Medulla oblongata (tissue), 1 donor: ENCODE data around the gene KRTAP13-1.
A peak's percentile ranks its signal among the peaks of the same experiment; 100 is the strongest.

Experiments
- DNase-seq: peaks from one replicate; pipeline ENCODE4 v3.0.0-alpha.2; 2015; ENCODE audit errors: extremely low spot score

The KRTAP13-1 gene, protein sequence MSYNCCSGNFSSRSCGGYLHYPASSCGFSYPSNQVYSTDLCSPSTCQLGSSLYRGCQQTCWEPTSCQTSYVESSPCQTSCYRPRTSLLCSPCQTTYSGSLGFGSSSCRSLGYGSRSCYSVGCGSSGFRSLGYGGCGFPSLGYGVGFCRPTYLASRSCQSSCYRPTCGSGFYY

DNA sequence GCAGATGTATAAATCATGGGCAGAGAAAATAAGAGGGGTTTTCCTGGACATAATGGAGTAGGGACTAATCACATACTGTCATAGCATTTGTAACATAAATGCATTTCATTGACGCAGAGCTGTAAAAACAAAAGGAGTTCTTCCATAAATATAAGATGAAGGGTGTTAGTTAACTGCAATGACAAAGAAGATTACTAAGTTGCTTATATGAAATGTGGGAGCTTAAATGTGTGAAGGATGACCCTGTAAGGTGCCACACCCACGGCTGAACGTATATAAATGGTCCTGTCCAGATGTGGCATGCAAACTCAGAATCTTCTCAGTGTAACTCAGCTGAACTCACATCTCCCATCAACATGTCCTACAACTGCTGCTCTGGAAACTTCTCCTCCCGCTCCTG lies at the start of gene KRTAP13-1:
KRTAP13-1 (plus strand) TSS at position 301 of the 400 bp plus-strand sequence; CDS start at position 357, 56 bp downstream.
- DNase-seq = no peak

DNA sequence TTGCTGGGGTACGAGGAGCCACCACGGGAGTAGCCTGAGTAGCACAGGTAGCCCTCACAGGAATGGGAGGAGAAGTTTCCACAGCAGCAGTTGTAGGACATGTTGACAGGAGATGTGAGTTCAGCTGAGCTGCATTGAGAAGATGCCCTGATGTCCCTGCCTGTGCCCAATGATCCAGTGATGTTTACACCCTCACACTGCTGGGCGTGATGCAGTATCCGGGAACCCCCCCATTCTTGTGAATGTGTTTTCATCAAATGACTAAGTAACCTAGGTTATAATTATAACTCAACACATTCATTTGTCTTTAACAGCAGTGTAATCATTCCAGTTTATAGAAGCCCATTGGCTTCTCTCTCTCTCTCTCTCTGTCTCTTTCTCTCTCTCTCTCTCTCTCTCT lies 47.3 kb upstream of the KRTAP13-1 start, which contains the start of gene KRTAP23-1:
KRTAP23-1 (minus strand) TSS at position 101 of the 400 bp plus-strand sequence; CDS start at position 101, 0 bp downstream.
- DNase-seq = no peak

- no peak for DNase-seq
These were observed 46.3 kb upstream of the KRTAP13-1 start for GRCh38 chr21:30349572-30349971.

DNA sequence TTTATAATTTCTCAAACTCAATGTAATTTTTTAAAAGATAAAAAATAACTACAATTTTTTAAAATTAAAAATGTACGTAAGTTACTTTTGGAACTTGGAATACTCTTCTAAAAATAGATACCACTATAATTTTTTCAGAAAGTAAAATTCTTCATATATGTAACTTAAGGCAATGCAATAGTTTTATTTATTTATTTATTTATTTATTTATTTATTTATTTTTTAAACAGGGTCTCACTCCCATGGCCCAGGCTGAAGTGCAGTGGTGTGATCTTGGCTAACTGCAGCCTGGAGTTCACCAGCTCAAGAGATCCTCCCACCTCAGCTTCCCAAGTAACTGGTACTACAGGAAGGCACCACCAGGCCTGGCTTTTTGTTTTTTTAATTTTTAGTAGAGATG lies 44.3 kb upstream of the KRTAP13-1 start:
- DNase-seq = no peak

DNA sequence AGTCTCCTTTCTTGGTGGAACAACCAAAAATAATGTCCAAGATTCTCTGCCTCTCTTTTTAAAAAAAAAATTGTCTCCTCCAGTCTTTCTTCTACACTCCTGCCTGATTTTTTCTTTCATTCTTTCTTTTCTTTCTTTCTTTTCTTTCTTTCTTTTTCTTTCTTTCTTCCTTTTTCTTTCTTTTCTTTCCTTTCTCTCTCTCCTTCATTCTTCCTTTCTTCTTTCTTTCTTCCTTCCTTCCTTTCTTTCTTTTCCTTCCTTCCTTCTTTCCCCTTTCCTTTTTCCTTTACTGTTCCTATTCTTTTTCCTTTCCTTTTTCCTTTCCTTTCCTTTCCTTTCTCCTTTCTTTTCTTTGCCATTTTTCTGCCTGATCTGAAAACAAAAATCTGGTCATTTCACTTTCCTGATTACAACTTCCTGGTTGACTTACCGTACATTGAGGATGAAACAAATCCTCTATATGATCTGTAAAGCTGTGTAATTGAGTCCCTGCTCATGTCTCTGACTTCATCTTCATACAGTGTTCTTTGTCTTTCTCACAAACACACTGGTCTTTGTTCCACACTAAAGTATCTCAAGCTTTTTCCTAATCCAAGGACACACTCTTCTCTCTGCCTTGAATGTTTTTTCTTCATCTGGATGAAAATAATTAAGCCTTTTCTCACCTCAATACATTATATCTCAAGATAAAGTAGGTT lies 41.4 kb upstream of the KRTAP13-1 start:
- peak; percentile 8 for DNase-seq

- no peak for DNase-seq
These were observed 39.9 kb upstream of the KRTAP13-1 start for GRCh38 chr21:30355906-30356305.

DNA sequence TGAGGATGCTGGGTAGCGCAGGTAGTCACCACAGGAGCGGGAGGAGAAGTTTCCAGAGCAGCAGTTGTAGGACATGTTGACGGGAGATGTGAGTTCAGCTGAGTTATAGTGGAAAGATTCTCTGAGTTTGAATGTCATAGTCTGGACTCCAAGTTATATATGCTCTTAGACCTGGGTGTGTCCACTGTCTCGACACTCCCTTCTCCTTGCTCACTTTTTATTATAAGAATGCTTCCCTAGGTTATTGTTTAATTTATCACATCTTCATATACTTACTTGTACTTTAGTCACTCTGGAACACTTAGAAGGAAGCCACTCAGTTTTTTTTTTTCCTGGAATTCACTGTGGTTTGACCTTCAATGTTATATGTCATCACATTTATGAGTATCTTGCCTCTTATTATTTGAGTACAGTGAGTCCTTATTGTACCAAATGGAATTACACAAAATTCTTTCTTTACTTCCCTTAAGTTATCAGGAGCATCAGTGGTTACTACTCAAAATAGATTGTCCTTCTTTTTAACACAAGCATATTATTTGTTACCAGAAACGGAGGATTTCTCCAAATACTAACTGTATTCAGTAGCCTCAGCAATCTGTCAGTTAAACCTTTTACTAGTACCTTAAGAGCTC lies 23.6 kb upstream of the KRTAP13-1 start, which contains the start of gene KRTAP13-2:
KRTAP13-2 (minus strand) TSS at position 133 of the 632 bp plus-strand sequence; CDS start at position 75, 58 bp downstream.
- no peak for DNase-seq

- DNase-seq = no peak
These were observed 13.6 kb upstream of the KRTAP13-1 start for GRCh38 chr21:30382201-30382600.

DNA sequence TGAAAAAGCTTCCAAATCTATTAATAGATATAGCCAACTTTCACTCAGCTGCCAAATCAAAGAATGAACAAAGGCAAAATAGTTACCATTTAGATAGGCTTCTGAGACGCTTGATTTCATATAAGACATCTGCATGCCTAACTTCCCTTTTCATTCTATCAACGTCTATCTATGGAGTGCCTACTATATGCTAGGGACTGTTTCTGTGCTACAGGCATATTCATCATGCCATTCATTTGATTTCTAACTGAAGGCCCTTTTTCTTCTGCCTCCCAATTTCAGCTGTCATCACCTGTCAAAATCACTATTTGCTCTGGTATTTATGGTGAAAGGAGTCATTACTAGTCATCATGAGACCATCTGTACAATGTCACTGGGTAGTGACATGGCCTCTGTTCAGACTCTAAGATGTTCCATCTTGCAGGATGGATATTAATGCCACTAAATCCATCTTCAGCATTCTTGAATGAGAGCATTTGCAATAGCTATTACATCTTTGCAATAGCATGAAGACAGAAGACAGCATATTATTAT lies 4.3 kb upstream of the KRTAP13-1 start:
- no peak for DNase-seq

DNA sequence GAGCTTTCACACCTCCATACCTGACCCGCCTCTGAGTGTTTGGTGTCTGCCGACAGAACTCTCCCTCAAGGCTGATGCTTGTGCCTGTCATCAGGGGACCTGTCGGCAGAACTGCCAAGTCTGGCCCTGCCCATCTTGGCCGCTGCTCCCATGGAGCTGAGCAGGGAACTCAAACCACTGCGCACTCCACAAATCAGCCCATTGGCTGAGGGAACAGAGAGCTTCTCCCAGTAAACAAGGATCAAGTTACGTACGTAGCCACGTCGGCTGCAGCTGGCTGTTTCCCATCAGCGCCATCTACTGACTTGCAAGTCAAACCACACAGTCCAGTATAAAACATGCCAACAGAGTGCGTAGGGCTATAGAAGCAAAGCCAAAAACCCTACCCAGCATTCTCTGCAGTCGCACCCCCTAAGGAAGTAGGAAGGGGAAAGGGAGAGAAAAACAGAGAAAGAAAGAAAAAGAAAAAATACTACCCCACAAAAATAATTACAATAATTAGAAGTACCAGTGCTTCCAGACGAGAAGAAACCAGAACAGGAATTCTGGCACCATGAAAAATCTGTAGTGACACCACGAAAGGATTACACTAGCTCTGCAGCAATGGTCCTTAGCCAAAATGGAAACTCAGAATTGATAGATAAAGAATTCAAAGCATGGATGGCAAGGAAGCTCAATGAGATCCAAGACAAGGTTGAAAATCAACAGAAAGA lies 13.1 kb downstream of the KRTAP13-1 start:
- DNase-seq = no peak

DNA sequence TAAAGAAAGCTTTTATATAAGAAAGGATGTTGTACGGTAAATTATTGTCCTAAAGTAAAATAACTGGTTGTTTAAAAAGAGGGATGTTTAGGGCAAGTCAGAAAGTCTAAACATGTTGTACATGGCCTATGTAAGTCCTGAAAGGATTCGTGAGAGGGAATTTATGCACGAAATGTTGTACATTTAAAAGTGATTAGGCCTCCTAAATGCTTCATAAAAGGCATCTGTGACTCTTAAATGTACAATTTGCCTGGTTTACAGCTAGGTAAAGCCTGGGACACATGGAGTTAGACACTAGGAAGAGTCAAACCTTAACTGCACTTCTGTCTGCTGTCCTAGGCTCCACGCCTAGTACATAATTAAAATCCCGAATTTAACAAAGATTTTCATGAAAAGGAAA lies 20.2 kb downstream of the KRTAP13-1 start:
- DNase-seq = no peak

GRCh38 chr21:30425826-30426225 lies 30.0 kb downstream of the KRTAP13-1 start, which contains the start of gene KRTAP13-3:
TSS of gene KRTAP13-3 (minus strand) at chr21:30425926. CDS start at chr21:30425912, 14 bp downstream.
- DNase-seq = no peak

GRCh38 chr21:30426731-30427130 lies 30.9 kb downstream of the KRTAP13-1 start:
- DNase-seq = no peak

DNA sequence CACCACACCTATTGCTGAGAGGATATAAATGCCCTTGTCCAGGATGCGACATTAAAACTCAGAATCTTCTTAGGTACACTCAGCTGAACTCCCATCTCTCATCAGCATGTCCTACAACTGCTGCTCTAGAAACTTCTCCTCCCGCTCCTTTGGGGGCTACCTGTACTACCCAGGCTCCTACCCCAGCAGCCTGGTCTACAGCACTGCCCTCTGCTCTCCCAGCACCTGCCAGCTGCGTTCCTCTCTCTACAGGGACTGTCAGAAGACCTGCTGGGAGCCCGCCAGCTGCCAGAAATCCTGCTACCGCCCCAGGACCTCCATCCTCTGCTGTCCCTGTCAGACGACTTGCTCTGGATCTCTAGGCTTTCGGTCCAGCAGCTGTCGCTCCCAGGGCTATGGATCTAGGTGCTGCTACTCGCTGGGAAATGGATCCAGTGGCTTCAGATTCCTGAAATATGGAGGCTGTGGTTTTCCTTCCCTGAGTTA lies 34.4 kb downstream of the KRTAP13-1 start, which contains the start of gene KRTAP13-4:
KRTAP13-4 (plus strand) TSS at position 51 of the 486 bp plus-strand sequence; CDS start at position 107, 56 bp downstream.
- DNase-seq = no peak

- DNase-seq = peak; percentile 15
These were observed 38.3 kb downstream of the KRTAP13-1 start for GRCh38 chr21:30434033-30434631.

DNA sequence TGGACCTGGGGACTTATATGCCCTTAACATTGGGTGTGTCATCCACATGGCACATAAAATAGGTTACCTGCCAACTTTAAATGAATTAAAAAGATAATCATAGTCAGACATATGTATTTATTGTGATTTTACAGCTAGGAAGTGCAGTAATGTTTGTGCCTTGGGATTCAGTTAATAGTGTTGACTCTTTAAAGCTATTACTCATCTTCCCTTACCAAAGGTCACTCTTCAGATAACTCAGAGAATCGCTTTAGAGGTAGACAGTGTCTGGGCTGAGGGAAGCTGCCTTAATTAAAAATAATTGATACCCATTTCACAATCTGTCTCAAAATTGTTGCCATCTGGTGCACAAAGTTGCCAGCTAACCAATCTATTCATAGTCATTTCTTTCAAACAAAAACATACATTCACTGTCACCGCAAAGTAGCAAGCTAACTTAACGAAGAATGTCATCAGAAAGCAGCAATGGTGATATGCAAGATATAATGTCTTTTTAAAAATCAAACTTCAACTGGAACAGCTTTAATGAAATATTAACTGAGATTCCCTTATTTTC lies 41.3 kb downstream of the KRTAP13-1 start:
- no peak for DNase-seq

DNA sequence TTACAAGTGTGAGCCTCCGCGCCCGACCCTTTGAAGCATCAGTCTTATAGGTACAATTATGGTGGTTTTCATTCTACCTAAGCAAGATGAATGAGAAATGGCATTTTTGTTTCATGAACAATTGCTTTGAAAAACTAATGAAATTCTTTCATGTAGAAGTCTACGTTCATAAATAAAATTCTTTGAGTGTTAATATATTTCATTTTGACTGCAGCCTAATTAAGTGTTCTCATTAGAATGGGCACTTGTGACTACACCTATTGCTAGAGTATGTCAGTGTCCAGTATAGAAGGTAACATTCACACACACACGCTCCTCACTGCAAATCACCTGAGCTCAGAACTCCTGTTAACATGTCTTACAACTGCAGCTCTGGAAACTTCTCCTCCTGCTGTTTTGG lies 44.1 kb downstream of the KRTAP13-1 start, which contains the start of gene KRTAP15-1:
KRTAP15-1 (plus strand) TSS at position 301 of the 400 bp plus-strand sequence; CDS start at position 354, 53 bp downstream.
- DNase-seq = no peak

- no peak for DNase-seq
These were observed 47.4 kb downstream of the KRTAP13-1 start for GRCh38 chr21:30443226-30443625.

DNA sequence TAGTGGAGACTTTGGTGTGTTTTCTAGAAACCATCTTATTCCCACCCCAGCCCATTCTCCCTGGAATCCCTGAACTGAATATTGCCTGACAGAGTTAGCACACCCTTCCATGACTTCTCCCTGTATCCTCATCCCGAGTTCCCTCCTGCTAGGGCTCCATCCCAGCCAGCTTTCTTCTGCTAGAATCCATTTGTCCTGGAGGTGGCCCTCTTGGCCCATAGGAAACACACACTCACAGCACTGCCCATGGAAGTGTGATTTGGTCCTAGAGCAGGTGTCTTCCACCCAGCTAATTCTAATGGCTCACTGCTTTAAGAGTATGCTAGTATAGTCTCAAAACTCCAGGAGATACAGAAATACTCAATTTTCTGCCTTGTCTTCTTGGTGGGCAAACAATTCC lies 48.4 kb downstream of the KRTAP13-1 start:
- DNase-seq = no peak
